Spleen (tissue), 7 donors: ENCODE measurements around the gene DUSP3.

ENCODE experiments used
- POLR2A ChIP-seq, 3 donors: fragments of 450-650 bp; IDR thresholded peaks; one replicate each; pipeline ENCODE4 v1.5.1; 2017; ENCODE audit warnings: antibody characterized with exemption in 3 of 3, mild to moderate bottlenecking in 1 of 3
- POLR2AphosphoS5 ChIP-seq, 3 donors: sonication (generic); formaldehyde crosslinking; IDR thresholded peaks; one replicate each; pipeline ENCODE4 v1.5.1; 2017; ENCODE audit warnings: antibody characterized with exemption in 3 of 3
- TF ChIP-seq, protein P1 (sequence below), 11 experiments: fragments of 200-600 bp in 7 of 11; fragments of 450-650 bp in 4 of 11; sonication (generic) in 4 of 11; IDR thresholded peaks in 8 of 11; conservative IDR thresholded peaks in 3 of 11; 1 replicate in 7 of 11; 2 replicates in 4 of 11; pipeline versions ENCODE4 v1.4.0 to v1.8.0; 2016 to 2021; ENCODE audit warnings: antibody characterized with exemption in 11 of 11, inconsistent platforms in 4 of 11, mild to moderate bottlenecking in 1 of 11
- donor health status: DM: no; HTN: no; CAD: no; lungs with moderate emphysema.
- donor health status: DM: no; HTN: no; CAD: no.
- donor health status: DM: no; HTN: no; CAD: no.

DNA sequence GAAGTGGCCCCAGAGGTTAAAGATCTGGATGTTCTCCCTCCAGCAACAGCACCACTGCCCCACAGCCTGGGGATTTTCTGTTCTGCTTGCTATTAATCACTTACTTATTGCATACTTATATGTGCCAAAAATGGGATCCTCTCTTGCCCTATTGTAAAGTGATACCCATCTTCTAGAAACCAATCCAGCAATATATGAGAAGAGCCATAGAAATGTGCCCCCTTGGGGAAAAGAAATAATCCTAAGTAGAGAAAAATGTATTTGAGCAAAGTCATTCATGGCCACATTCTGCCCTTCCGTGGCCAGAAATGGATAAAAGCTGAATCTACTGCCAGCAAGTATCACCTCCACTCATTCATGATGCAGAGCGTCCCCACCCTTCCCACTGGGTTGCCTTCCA, 41.1 kb downstream of the DUSP3 start:
- TF ChIP-seq, protein P1, sequence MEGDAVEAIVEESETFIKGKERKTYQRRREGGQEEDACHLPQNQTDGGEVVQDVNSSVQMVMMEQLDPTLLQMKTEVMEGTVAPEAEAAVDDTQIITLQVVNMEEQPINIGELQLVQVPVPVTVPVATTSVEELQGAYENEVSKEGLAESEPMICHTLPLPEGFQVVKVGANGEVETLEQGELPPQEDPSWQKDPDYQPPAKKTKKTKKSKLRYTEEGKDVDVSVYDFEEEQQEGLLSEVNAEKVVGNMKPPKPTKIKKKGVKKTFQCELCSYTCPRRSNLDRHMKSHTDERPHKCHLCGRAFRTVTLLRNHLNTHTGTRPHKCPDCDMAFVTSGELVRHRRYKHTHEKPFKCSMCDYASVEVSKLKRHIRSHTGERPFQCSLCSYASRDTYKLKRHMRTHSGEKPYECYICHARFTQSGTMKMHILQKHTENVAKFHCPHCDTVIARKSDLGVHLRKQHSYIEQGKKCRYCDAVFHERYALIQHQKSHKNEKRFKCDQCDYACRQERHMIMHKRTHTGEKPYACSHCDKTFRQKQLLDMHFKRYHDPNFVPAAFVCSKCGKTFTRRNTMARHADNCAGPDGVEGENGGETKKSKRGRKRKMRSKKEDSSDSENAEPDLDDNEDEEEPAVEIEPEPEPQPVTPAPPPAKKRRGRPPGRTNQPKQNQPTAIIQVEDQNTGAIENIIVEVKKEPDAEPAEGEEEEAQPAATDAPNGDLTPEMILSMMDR (IDR thresholded peaks at IDR 0.05 in 8 of 11, conservative IDR thresholded peaks at IDR 0.05 in 3 of 11) = no peak
- TF ChIP-seq POLR2A (IDR thresholded peaks at IDR 0.05) (no peak), POLR2AphosphoS5 (IDR thresholded peaks at IDR 0.05) (no peak)
